GM18498 (cell line): ENCODE data around the gene DDX19B.
A peak's percentile ranks its signal among the peaks of the same experiment; 100 is the strongest.
"Not testable (repeated sequence)": the region's sequence is repeated elsewhere in the genome, so short reads cannot be mapped to it uniquely, and the experiment has no call there.

Experiments used
- ATAC-seq: cut with Tn5 transposase; IDR thresholded peaks from one replicate; pipeline ENCODE4 v1.9.1; 2021; ENCODE audit warnings: mild to moderate bottlenecking, moderate library complexity; ENCODE audit not compliant: unreplicated experiment

DDX19B gene

GRCh38 chr16:70348991-70349390 is 50.0 kb downstream of the DDX19B start:
- ATAC-seq, result no peak

DNA sequence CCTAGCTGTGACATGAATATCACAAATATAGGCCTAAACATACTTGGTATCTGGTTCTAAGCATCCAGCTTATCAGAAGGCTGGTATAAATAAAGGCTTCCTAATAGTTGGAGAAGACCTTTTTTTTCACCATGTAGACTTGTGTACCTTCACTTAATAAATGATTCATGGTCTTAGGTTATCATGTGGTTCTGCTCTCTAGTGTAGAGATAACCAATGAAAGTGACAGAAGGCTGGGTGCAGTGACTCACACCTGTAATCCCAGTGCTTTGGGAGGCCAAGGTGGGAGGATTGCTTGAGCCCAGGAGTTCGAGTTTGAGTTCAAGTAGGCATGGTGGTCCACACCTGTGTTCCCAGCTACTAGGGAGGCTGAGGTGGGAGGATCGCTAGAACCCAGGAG is 50.8 kb downstream of the DDX19B start:
- ATAC-seq, result no peak

GRCh38 chr16:70359552-70359951 is 60.6 kb downstream of the DDX19B start:
- no peak for ATAC-seq

- no peak for ATAC-seq
Observed at GRCh38 chr16:70364399-70364798, 65.4 kb downstream of the DDX19B start.

- not testable (repeated sequence) for ATAC-seq
Observed at GRCh38 chr16:70370145-70370544, 71.2 kb downstream of the DDX19B start.

DNA sequence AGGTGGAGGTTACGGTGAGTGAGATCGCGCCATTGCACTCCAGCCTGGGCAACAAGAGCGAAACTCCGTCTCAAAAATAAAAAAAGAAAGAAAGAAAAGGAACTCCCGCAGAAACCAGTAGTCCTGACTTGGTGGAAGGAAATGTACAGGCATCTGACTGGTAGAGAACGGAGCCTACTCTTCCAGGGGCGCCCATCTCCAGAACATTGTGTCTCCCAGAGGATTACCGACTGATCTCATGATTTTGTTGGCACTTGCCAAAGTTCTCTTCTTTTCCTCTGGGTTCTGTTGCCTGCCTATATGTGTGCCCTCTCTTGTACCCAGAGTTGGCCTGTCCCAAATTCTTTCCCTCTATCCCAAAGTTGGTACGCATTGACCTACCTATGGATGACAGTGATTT is 71.9 kb downstream of the DDX19B start:
- ATAC-seq, result no peak

GRCh38 chr16:70372921-70373728 is 74.1 kb downstream of the DDX19B start:
- no peak for ATAC-seq

GRCh38 chr16:70374213-70374612 is 75.2 kb downstream of the DDX19B start:
- ATAC-seq, result no peak

- no peak for ATAC-seq
Observed at GRCh38 chr16:70375636-70376611, 76.9 kb downstream of the DDX19B start.

DNA sequence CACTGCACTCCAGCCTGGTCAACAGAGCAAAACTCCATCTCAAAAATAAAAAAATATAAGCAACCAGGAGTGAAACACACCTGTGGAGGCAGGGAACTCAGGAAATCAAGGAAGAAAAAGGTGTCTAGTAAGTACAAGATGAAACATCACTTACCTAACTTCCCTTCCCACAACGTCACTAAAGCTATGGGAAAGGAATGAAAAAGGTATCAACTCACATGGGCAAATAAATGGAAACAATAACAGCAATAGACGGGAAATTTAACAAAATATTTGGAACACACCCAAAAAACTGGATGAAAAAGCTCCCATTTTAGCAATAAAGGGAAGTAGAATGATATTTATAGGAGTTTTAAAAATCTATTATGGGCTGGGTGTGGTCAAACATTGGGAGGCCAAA is 78.8 kb downstream of the DDX19B start:
- no peak for ATAC-seq

DNA sequence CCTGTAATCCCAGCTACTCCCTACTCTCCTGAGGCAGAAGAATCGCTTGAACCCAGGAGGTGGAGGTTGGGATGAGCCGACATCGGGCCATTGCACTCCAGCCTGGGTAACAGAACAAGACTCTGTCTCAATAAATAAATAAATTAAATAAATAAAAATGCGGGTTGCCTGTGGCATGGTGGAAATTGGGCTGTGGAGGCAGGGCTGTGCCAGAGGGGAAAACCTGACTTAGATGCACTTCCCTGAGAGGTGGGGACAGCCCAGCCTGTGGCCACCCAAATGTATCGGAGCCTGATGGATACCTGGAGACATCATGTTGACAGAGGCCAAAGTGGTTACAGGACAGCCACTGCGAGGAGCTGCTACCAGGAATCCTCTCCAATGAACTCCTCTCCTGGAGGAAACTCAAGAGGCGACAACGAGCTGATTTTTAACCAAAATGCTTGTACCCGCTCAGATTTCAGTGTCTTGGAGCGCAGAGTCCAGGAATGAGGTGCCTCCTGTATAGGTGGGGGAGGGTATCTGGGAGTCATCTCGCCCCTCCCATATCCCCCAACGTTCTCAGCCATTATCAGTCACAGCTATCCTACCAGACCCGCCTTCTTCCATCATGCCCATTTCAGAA is 80.0 kb downstream of the DDX19B start:
- no peak for ATAC-seq

DNA sequence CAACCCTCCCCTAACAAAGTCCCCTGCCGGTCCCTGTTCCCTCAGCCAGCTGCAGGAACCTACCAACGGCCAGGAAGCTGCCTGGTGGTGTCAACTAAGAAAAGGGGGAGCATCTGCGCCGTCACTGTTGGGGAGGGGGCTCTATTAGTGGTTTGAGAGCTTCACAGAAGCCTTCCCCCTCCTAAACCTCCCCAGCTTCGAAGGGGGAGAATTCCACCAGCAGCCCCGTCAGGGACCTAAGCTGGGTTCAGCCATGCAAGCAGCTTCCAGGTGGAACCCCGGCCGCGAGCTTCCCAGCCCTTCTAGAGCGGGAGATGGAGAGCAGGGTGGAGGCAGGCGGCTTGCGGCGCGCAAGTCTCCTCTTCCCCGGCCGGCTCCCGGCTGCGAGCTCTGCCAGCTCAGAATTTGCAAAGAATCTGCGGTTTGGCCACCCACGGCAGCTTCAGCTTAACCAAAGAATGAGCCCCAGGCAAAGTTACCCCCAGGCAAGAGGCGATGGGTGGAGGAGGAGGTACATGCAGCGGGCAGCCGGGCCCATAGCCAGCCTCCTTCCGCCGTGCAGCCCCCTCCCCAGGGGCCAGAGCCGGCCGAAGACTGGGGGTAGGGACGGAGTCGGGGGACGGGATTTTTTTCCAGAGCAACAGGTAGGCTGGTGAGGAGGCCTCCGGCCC is 81.4 kb downstream of the DDX19B start:
- ATAC-seq, result peak; percentile 20

GRCh38 chr16:70380919-70381603 is 82.1 kb downstream of the DDX19B start:
- peak; percentile 93 for ATAC-seq

DNA sequence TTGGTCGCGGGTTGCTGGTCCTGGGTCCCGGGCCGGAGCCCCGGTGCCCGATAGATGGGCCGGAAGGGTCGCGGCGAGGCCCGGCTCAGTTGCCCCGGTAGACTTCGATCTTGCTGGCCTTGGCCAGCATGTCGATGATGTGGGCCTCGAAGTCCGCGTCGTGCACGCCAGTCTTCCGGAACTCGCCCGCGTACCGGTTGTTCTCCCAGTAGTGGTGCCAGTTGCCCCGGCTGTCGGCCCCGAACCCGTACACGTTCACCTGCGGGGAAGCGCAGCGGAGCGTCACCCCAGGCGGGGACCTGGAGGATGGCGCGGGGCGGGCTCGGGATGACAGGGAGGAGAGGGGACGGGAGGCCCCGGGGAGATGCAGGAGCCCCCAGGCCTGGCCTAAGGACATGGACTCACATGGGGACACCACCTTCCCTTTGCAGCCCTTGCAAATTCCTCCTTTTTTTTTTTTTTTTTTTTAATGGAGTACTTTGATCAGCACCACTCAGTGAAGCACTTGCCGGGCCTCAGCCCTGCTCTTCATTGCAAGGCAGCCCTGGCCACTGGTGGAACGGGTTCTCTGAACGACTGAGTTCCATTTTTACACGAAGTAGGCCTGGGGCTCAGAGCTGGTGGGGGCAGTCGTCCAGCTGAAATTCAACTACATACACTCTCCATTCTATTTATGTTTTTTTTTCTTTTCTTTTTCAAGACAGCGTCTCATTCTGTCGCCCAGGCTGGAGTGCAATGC is 82.8 kb downstream of the DDX19B start:
- ATAC-seq, result no peak

DNA sequence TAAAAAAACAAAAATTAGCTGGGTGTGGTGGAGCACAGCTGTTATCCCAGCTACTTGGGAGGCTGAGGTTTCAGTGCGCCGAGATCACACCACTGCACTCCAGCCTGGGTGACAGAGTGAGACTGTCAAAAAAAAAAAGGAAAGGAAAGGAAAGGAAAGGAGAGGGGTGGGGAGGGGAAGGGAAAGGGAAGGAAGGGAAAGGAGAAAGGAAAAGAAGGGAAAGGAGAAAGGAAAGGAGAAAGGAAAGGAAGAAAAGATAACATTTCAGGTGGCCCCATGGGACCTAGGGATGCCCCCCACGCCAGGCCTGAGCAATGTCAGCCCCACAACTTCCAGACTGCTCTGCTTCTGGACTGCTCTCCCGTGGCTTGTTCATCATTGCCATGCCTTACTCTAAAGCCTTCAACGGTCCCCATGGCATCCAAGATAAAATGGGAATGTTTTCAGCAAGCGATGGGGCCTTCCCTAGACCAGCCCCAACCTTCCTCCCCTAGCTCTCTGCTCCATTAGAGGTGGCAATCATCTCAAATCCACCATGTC is 84.5 kb downstream of the DDX19B start:
- ATAC-seq, result no peak
